ENCODE data around the gene HDAC6.

DNA sequence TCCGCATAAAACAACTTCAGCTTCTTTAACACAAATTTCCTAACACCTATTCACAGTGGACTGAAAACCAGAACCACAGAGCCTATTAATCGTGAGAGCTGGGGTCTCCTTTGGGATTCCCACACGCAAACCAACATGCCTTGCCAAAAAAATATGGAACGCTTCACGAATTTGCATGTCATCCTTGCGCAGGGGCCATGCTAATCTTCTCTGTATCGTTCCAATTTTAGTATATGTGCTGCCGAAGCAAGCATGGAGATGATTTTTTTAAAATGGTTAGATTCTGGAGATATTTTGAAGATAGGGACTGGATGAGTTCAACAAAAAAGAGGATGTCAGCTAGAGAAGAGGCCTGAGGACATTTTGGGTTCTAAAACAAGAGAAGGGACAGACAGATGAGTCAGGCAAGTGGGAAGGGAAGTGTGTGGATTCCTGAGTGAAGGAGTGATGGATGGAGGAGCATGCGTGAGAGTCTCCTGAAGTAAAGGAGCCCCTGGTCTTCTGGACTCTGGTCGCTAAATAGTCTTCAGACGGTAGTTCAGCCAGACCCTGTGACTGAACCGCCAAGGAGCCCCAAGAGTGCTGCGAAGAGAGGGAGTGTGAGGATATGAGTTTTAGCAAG lies 24.9 kb upstream of the HDAC6 start:
- TF ChIP-seq POLR2A (IDR thresholded peaks at IDR 0.05): no peak
- TF ChIP-seq, protein P1, sequence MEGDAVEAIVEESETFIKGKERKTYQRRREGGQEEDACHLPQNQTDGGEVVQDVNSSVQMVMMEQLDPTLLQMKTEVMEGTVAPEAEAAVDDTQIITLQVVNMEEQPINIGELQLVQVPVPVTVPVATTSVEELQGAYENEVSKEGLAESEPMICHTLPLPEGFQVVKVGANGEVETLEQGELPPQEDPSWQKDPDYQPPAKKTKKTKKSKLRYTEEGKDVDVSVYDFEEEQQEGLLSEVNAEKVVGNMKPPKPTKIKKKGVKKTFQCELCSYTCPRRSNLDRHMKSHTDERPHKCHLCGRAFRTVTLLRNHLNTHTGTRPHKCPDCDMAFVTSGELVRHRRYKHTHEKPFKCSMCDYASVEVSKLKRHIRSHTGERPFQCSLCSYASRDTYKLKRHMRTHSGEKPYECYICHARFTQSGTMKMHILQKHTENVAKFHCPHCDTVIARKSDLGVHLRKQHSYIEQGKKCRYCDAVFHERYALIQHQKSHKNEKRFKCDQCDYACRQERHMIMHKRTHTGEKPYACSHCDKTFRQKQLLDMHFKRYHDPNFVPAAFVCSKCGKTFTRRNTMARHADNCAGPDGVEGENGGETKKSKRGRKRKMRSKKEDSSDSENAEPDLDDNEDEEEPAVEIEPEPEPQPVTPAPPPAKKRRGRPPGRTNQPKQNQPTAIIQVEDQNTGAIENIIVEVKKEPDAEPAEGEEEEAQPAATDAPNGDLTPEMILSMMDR (IDR thresholded peaks at IDR 0.05): no peak
- no peak for TF ChIP-seq POLR2AphosphoS5 (IDR thresholded peaks at IDR 0.05)
- no peak for TF ChIP-seq EP300 (IDR thresholded peaks at IDR 0.05)
